ENCODE data around the gene MYRIP. TPM values are rescaled to one million over a fixed set of nuclear protein-coding genes. Genes with fewer than 3 reads are reported as not detected.

Gene MYRIP
- total RNA-seq, 3 donors from 2014 or later: 2.3 to 4.8 (median 2.6) TPM

GRCh38 chr3:40057077-40057476, 247.7 kb downstream of the MYRIP start:
- H3K36me3 ChIP-seq: no peaks in the 10 kb centered on the region
- intact Hi-C loops (cut with DNase I; ENCODE audit: low total_unique reads): no loop called here
- no peaks in the 10 kb centered on the region for H3K27me3 ChIP-seq
- no peaks in the 10 kb centered on the region for H3K4me1 ChIP-seq
- no peak overlapping the region for H3K4me3 ChIP-seq
- no peak overlapping the region for H3K27ac ChIP-seq
- TF ChIP-seq CTCF (IDR thresholded peaks at IDR 0.05): no peak
- no peak for TF ChIP-seq POLR2AphosphoS5 (IDR thresholded peaks at IDR 0.05)
- no peak for TF ChIP-seq POLR2A (IDR thresholded peaks at IDR 0.05)
- no peaks in the 10 kb centered on the region for H3K9me3 ChIP-seq
- DNase-seq (ENCODE audit: low spot score in 2 of 2): no peak

DNA sequence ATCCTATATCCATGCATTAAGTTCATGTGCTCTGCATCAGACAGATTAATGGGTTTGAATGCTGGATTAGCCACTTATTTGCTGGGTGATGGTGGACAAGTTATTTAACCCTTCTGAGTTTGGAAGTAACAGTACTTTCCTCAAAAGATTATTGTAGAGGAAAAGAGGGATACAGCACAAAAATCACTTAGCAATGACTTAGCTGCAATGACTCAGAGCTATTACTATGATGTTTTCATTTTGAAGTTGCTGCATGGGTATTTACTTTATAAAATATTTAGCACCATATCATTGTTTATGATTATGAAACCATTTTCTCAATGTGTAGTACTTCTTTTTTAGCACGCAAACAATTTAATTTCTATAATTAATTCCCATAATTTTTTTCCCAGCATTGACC, 248.4 kb downstream of the MYRIP start:
- no peak for DNase-seq (ENCODE audit: low spot score in 2 of 2)
- Histone ChIP-seq H3K4me1 (no peaks in the 10 kb centered on the region), H3K36me3 (no peaks in the 10 kb centered on the region), H3K27ac (no peak overlapping the region), H3K4me3 (no peak overlapping the region), H3K9me3 (no peaks in the 10 kb centered on the region), H3K27me3 (no peaks in the 10 kb centered on the region)
- intact Hi-C loops (cut with DNase I; ENCODE audit: low total_unique reads): no loop called here
- no peak for TF ChIP-seq CTCF (IDR thresholded peaks at IDR 0.05)

- Histone ChIP-seq H3K9me3 (no peaks in the 10 kb centered on the region), H3K27me3 (no peaks in the 10 kb centered on the region), H3K4me3 (no peak overlapping the region), H3K27ac (no peak overlapping the region), H3K4me1 (no peaks in the 10 kb centered on the region), H3K36me3 (no peaks in the 10 kb centered on the region)
- no peak for DNase-seq (ENCODE audit: low spot score in 2 of 2)
- TF ChIP-seq POLR2A (IDR thresholded peaks at IDR 0.05) (no peak), POLR2AphosphoS5 (IDR thresholded peaks at IDR 0.05) (no peak), CTCF (IDR thresholded peaks at IDR 0.05) (no peak)
- intact Hi-C loops (cut with DNase I; ENCODE audit: low total_unique reads): no loop called here
Measured at GRCh38 chr3:40068636-40069035, 259.2 kb downstream of the MYRIP start.

DNA sequence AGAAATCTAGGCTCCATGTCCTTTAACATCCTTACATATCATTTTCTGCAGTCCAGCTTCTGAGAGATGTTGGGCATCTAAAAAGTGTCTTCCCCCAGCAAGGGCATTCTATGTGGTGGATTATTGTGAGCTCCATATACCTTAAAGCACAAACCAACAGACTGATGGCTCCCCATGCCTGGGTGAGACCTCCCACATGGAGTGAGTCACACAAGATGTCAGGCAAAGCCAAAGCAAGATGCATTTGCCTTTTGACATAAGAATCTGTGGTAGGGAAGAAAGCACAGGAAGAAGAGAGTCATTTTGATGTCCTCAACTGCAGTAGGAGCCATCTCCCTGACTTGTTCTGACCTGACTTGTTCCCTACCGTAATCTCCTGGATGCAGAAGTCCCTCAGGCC, 261.4 kb downstream of the MYRIP start:
- no peaks in the 10 kb centered on the region for H3K9me3 ChIP-seq
- H3K27ac ChIP-seq: no peak overlapping the region
- DNase-seq (ENCODE audit: low spot score in 2 of 2): no peak
- no peak for TF ChIP-seq POLR2AphosphoS5 (IDR thresholded peaks at IDR 0.05)
- TF ChIP-seq CTCF (IDR thresholded peaks at IDR 0.05): no peak
- TF ChIP-seq POLR2A (IDR thresholded peaks at IDR 0.05): no peak
- H3K36me3 ChIP-seq: no peaks in the 10 kb centered on the region
- no peaks in the 10 kb centered on the region for H3K4me1 ChIP-seq
- no peaks in the 10 kb centered on the region for H3K27me3 ChIP-seq
- intact Hi-C loops (cut with DNase I; ENCODE audit: low total_unique reads): no loop called here
- H3K4me3 ChIP-seq: no peak overlapping the region

GRCh38 chr3:40071683-40072238, 262.4 kb downstream of the MYRIP start:
- no peaks in the 10 kb centered on the region for H3K27me3 ChIP-seq
- H3K4me3 ChIP-seq: no peak overlapping the region
- intact Hi-C loops (cut with DNase I; ENCODE audit: low total_unique reads): no loop called here
- no peaks in the 10 kb centered on the region for H3K36me3 ChIP-seq
- H3K4me1 ChIP-seq: no peaks in the 10 kb centered on the region
- TF ChIP-seq POLR2A (IDR thresholded peaks at IDR 0.05): no peak
- TF ChIP-seq POLR2AphosphoS5 (IDR thresholded peaks at IDR 0.05): no peak
- TF ChIP-seq CTCF (IDR thresholded peaks at IDR 0.05): no peak
- H3K27ac ChIP-seq: no peak overlapping the region
- no peak for DNase-seq (ENCODE audit: low spot score in 2 of 2)
- H3K9me3 ChIP-seq: no peaks in the 10 kb centered on the region
